ENCODE data around the gene ENC1.

Gene ENC1

DNA sequence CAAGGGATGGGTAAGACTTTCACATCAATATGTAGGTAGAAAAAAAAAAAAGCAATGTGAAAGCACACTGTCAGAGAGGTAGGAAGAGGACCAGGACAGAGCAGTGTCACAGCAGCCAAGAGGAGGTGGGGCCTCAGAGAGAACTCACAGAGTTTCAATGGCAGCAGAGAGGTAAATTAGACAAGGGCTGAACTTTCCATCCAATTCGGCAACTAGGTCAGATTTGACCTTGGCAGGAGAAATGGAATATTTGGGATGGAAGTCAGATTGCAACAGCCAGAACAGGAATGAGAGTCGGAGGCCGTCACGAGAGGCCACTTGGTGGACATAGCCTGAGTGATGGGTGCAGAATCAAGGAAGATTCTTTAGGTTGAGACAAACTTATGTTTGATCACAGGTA, 57.7 kb downstream of the ENC1 start:
- no peak overlapping the region for H3K4me3 Mint-ChIP-seq
- H3K36me3 Mint-ChIP-seq: no peaks in the 10 kb centered on the region
- H3K9me3 Mint-ChIP-seq: no peaks in the 10 kb centered on the region
- peak overlapping the region; percentile 30 for H3K27ac Mint-ChIP-seq
- H3K4me1 Mint-ChIP-seq: peaks cover 16% of the 10 kb centered on the region
- H3K27me3 Mint-ChIP-seq: peaks cover 1% of the 10 kb centered on the region

DNA sequence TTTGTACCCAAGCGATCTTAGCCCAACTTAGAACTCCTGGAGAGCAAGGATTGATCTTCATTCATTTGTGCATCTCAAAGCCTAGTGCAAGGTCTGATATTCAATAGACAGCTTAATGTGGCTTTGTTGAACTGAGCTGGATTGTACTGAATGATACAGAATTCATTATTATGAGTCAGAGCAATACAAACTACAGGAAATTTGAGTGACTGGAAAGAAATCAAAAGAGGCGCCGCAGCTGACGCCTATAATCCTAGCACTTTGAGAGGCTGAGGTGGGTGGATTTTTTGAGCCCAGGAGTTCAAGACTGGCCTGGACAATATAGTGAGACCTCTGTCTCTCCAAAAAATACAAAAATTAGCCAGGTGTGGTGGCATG, 58.6 kb downstream of the ENC1 start:
- Mint-ChIP-seq H3K9me3 (no peaks in the 10 kb centered on the region), H3K27ac (no peak overlapping the region), H3K4me1 (peaks cover 21% of the 10 kb centered on the region), H3K27me3 (peaks cover 1% of the 10 kb centered on the region), H3K36me3 (no peaks in the 10 kb centered on the region), H3K4me3 (no peak overlapping the region)

DNA sequence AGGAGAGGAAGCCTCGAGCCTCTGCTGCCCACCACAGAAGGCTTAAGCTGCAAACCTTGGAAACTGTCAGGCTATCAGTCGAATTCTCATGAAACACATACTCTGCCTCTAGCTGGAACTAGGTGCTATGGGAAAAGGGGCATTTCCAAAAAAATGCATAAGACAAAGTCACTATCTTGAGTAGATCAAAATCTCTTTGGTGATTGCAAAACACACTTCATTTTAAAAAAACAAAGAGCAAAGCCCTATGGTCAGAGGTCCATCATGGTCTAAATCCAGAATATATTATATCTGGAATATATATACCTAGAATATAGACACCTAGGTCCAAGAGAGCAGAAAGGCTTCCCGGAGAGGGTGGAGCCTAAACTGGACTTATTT, 59.8 kb downstream of the ENC1 start:
- Mint-ChIP-seq H3K27me3 (peaks cover 1% of the 10 kb centered on the region), H3K4me3 (no peak overlapping the region), H3K4me1 (peaks cover 32% of the 10 kb centered on the region), H3K36me3 (no peaks in the 10 kb centered on the region), H3K9me3 (no peaks in the 10 kb centered on the region), H3K27ac (no peak overlapping the region)

DNA sequence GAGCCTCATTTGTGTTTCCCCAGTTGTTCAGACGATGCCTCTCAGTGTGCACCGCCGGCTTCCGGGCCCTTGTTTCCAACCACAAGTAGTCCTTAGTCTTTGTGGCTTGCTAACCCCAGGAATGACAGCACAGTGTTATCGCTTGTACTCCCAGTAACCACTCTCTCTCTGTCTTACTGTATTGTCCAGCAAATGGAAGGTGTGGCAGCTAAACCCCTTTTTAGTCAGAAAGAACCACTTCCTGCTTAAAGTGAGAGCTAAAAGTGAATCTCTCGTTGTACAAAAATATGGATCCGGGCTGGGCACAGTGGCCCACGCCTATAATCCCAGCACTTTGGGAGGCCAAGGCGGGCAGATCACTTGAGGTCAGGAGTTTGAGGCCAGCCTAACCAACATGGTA, 61.3 kb downstream of the ENC1 start:
- Mint-ChIP-seq H3K27ac (peak overlapping the region; percentile 69), H3K4me1 (peaks cover 35% of the 10 kb centered on the region), H3K9me3 (no peaks in the 10 kb centered on the region), H3K36me3 (no peaks in the 10 kb centered on the region), H3K27me3 (no peaks in the 10 kb centered on the region), H3K4me3 (peak overlapping the region; percentile 37)

DNA sequence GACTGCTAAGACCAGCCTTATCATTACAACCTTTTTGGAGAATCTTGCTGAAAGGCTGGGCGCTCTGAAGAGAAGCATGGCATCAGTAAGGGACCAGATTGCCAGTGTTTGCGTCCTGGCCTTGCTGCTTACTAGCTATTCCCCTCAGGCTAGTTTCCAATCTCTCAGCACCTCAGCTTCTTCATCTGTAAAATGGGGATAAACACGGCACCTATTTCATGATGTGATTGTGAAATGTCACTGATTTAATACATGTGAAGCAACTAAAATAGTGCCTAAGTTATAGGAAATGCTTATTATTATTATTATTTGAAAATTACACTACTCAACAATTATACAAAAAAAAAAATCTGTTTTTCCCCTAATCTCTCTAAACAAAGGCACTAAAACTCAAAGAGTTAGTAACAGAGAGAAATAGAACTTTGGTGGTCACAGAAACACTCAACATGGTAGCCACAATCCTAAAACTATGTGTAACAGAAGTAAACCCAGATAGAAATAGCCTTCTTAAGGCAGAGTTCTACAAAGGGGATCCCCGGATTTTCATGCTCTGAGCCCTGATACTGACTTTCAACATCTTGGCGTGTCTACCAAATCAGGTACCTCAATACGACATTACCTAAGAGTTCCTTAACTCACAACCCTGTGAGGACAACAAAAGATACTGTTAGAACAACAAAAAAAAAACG, 62.0 kb downstream of the ENC1 start:
- H3K4me1 Mint-ChIP-seq: peaks cover 35% of the 10 kb centered on the region
- H3K4me3 Mint-ChIP-seq: peak overlapping the region; percentile 37
- no peaks in the 10 kb centered on the region for H3K27me3 Mint-ChIP-seq
- no peaks in the 10 kb centered on the region for H3K9me3 Mint-ChIP-seq
- H3K27ac Mint-ChIP-seq: peak overlapping the region; percentile 69
- H3K36me3 Mint-ChIP-seq: no peaks in the 10 kb centered on the region

Data from activated naive CD4-positive, alpha-beta T cell treated with anti-CD3 and anti-CD28 coated beads, Interleukin-2, amount 50 U/mL, for 24 hours (primary cell).